PFSK-1 (cell line): ENCODE measurements around the gene DDX41.

Experiments
- FOXP2 ChIP-seq: optimal IDR thresholded peaks from 2 replicates; pipeline ENCODE3; 2011; ENCODE audit warnings: borderline replicate concordance, control low read depth, inconsistent platforms; ENCODE audit not compliant: insufficient read depth; ENCODE audit errors: extremely low read length, extremely low read depth
- POLR2AphosphoS5 ChIP-seq: IDR thresholded peaks from 2 replicates; pipeline ENCODE4 v1.6.1; 2012; ENCODE audit warnings: low read depth, mild to moderate bottlenecking, control low read depth, low read length, moderate library complexity
- REST ChIP-seq, 2 experiments: IDR thresholded peaks; 2 replicates each; pipeline versions ENCODE4 v1.6.1 to v1.8.0; 2011 to 2012; ENCODE audit warnings: low read depth in 2 of 2, low read length in 2 of 2, control low read depth in 1 of 2, inconsistent platforms in 1 of 2, mild to moderate bottlenecking in 1 of 2, moderate library complexity in 1 of 2; ENCODE audit not compliant: insufficient read depth in 1 of 2
- SIN3A ChIP-seq: IDR thresholded peaks from 2 replicates; pipeline ENCODE4 v1.6.1; 2012; ENCODE audit warnings: mild to moderate bottlenecking, low read length, moderate library complexity, borderline replicate concordance; ENCODE audit not compliant: insufficient read depth
- TAF1 ChIP-seq: IDR thresholded peaks from 2 replicates; pipeline ENCODE4 v1.6.1; 2012; ENCODE audit warnings: low read length, control low read depth, borderline replicate concordance; ENCODE audit not compliant: insufficient read depth

DDX41 gene

GRCh38 chr5:177510567-177511053, 6.2 kb downstream of the DDX41 start:
- TF ChIP-seq REST (IDR thresholded peaks at IDR 0.05; ENCODE audit: insufficient read depth in 1 of 2, low read depth in 2 of 2, low read length in 2 of 2): no peak
- TF ChIP-seq TAF1: no peak
- TF ChIP-seq FOXP2: no peak
- TF ChIP-seq SIN3A: no peak
- TF ChIP-seq POLR2AphosphoS5: no peak

GRCh38 chr5:177509991-177510566, 6.7 kb downstream of the DDX41 start:
- no peak for TF ChIP-seq TAF1
- no peak for TF ChIP-seq SIN3A
- TF ChIP-seq POLR2AphosphoS5: no peak
- TF ChIP-seq REST (IDR thresholded peaks at IDR 0.05; ENCODE audit: insufficient read depth in 1 of 2, low read depth in 2 of 2, low read length in 2 of 2): no peak
- no peak for TF ChIP-seq FOXP2

GRCh38 chr5:177509381-177509951, 7.3 kb downstream of the DDX41 start, which contains the start of gene DOK3:
Gene DOK3, minus strand, starts transcription at chr5:177509826. Its CDS starts 286 bp downstream, at chr5:177509540.
- no peak for TF ChIP-seq TAF1

GRCh38 chr5:177508837-177509236, 7.9 kb downstream of the DDX41 start:
- TF ChIP-seq FOXP2 (no peak), SIN3A (no peak), REST (IDR thresholded peaks at IDR 0.05; ENCODE audit: insufficient read depth in 1 of 2, low read depth in 2 of 2, low read length in 2 of 2) (no peak), POLR2AphosphoS5 (no peak), TAF1 (no peak)

DNA sequence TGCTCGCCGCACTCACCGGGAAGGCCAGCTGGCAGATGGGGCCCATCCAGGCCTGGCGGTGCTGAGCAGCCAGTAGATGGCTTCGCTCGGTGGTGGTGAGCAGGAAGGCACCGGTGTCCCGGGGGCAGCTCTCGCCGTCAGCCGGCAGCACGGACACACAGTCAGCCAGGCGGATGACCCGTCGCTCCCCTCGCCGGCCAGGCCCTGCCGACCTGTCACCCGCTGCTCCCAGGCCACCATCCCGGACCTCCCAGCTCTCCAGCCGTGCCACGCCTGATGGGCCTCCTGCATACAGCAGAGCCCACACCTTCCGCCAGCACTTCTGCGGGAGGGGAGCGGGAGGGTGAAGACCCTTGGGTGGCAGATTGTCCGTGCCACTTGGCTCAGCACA, 8.5 kb downstream of the DDX41 start:
- TF ChIP-seq POLR2AphosphoS5: no peak
- TF ChIP-seq TAF1: no peak
- no peak for TF ChIP-seq SIN3A
- TF ChIP-seq FOXP2: no peak
- TF ChIP-seq REST (IDR thresholded peaks at IDR 0.05; ENCODE audit: insufficient read depth in 1 of 2, low read depth in 2 of 2, low read length in 2 of 2): no peak
